ENCODE results near the gene ATP1B3.

DNA sequence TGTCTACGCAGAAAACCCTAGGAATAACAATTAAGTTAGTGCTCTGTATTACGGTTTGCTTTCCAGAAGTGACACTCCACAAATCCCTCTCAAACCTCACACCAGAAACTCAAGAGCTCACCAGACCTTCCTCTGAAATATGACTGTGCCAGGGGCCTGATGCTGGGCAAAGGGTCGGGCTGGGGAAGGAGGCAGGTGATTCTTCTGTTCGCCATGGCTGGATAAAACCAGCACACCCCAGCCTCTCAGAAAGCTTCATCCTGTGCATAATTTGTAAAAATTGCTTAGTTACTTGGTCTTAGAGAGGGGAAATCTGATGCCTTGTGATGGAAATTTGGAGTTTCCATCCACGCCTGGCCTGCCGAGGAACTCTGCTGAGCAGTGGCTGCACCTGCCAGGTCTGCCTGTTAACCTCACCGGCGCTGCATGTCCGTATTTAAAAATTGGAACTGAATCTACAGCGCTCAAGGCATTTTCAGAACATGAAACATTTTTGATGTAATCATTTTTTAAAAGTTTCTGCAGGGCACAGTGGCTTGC lies 22.7 kb upstream of the ATP1B3 start:
- TF ChIP-seq, protein P1, sequence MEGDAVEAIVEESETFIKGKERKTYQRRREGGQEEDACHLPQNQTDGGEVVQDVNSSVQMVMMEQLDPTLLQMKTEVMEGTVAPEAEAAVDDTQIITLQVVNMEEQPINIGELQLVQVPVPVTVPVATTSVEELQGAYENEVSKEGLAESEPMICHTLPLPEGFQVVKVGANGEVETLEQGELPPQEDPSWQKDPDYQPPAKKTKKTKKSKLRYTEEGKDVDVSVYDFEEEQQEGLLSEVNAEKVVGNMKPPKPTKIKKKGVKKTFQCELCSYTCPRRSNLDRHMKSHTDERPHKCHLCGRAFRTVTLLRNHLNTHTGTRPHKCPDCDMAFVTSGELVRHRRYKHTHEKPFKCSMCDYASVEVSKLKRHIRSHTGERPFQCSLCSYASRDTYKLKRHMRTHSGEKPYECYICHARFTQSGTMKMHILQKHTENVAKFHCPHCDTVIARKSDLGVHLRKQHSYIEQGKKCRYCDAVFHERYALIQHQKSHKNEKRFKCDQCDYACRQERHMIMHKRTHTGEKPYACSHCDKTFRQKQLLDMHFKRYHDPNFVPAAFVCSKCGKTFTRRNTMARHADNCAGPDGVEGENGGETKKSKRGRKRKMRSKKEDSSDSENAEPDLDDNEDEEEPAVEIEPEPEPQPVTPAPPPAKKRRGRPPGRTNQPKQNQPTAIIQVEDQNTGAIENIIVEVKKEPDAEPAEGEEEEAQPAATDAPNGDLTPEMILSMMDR (conservative IDR thresholded peaks at IDR 0.05 in 1 of 2, IDR thresholded peaks at IDR 0.05 in 1 of 2; ENCODE audit: extremely low read depth in 1 of 2, insufficient read depth in 1 of 2, low read depth in 1 of 2, low read length in 2 of 2), result no peak
- no peak for TF ChIP-seq EZH2 (IDR thresholded peaks at IDR 0.05; ENCODE audit: borderline replicate concordance, low read length)
